ENCODE measurements around the gene ZNF609. TPM values are rescaled to one million over a fixed set of nuclear protein-coding genes. Genes with fewer than 3 reads are reported as not detected.
A peak's percentile ranks its signal among the peaks of the same experiment; 100 is the strongest.

The ZNF609 gene
- total RNA-seq, 1 experiment from 2014 or later: 35.0 TPM

DNA sequence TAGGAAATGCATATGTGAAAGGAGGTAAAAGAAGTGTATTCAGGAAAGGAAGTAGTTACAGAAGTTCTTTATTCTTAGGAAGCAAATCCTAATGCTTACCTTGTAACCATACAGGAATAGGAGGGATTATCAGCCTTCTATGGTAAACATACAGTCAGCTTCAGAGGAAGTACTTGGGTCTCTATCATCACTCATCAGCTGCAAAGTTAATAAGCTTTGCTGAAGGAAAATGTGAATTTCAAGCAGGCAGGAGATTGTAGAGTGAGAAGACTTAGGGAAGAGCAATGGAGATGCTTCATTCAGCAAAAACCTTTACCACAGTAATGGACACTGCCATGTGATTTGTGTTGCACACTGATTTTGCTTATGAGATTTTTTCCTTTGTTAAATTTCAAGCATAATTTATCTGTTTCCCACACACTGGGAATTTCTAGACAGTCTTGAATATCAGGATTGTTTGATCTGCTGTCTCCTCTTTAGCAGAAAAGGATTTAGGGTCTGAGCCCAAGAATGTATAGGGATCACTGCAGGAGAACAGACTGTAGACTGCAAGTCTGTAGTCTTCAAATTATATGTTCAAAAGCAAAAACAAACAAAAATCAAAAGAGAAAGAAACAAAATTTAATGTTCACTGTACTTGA is 150.8 kb downstream of the ZNF609 start:
- DNase-seq (ENCODE audit: low spot score): no peak
- Histone ChIP-seq H3K27me3 (replicated peaks; ENCODE audit: insufficient read depth, low read depth, low read length, poor library complexity) (no peaks in the 10 kb centered on the region), H3K27ac (ENCODE audit: low read depth, low read length, poor library complexity, severe bottlenecking) (peak overlapping the region; percentile 9), H3K4me1 (ENCODE audit: insufficient read depth, low read length, poor library complexity, severe bottlenecking) (peaks cover 11% of the 10 kb centered on the region), H3K9me3 (ENCODE audit: low read depth, low read length, poor library complexity, severe bottlenecking) (no peaks in the 10 kb centered on the region), H3K36me3 (ENCODE audit: insufficient read depth, low read length, poor library complexity, severe bottlenecking) (no peaks in the 10 kb centered on the region), H3K4me3 (ENCODE audit: low read depth, low read length, poor library complexity, severe bottlenecking) (no peak overlapping the region)
- ChIA-PET POLR2A (ENCODE audit: low non-redundant PET) (no interaction called here), CTCF (no interaction called here)
- no peak for TF ChIP-seq CTCF (conservative IDR thresholded peaks at IDR 0.05; ENCODE audit: low read depth, low read length)
- no peak for TF ChIP-seq EZH2 (IDR thresholded peaks at IDR 0.05; ENCODE audit: borderline replicate concordance, low read depth, low read length, poor library complexity, severe bottlenecking)
- BruUV-seq (replicated peaks): no TSS peak
- intact Hi-C loops (cut with micrococcal nuclease; ENCODE audit: unreplicated experiment): no loop called here

GRCh38 chr15:64614519-64614918 is 154.1 kb downstream of the ZNF609 start:
- no TSS peak for BruUV-seq (replicated peaks)
- H3K9me3 ChIP-seq (ENCODE audit: low read depth, low read length, poor library complexity, severe bottlenecking): no peaks in the 10 kb centered on the region
- H3K27ac ChIP-seq (ENCODE audit: low read depth, low read length, poor library complexity, severe bottlenecking): no peak overlapping the region
- intact Hi-C loops (cut with micrococcal nuclease; ENCODE audit: unreplicated experiment): no loop called here
- TF ChIP-seq EZH2 (IDR thresholded peaks at IDR 0.05; ENCODE audit: borderline replicate concordance, low read depth, low read length, poor library complexity, severe bottlenecking) (no peak), CTCF (conservative IDR thresholded peaks at IDR 0.05; ENCODE audit: low read depth, low read length) (no peak)
- no peaks in the 10 kb centered on the region for H3K36me3 ChIP-seq (ENCODE audit: insufficient read depth, low read length, poor library complexity, severe bottlenecking)
- ChIA-PET POLR2A (ENCODE audit: low non-redundant PET) (no interaction called here), CTCF (no interaction called here)
- peaks cover 18% of the 10 kb centered on the region for H3K4me1 ChIP-seq (ENCODE audit: insufficient read depth, low read length, poor library complexity, severe bottlenecking)
- H3K27me3 ChIP-seq (replicated peaks; ENCODE audit: insufficient read depth, low read depth, low read length, poor library complexity): no peaks in the 10 kb centered on the region
- no peak for DNase-seq (ENCODE audit: low spot score)
- H3K4me3 ChIP-seq (ENCODE audit: low read depth, low read length, poor library complexity, severe bottlenecking): no peak overlapping the region

- CTCF ChIA-PET: no interaction called here
- TF ChIP-seq EZH2 (IDR thresholded peaks at IDR 0.05; ENCODE audit: borderline replicate concordance, low read depth, low read length, poor library complexity, severe bottlenecking): no peak
- TF ChIP-seq CTCF (conservative IDR thresholded peaks at IDR 0.05; ENCODE audit: low read depth, low read length): no peak
- DNase-seq (ENCODE audit: low spot score): no peak
- H3K4me1 ChIP-seq (ENCODE audit: insufficient read depth, low read length, poor library complexity, severe bottlenecking): peaks cover 38% of the 10 kb centered on the region
- H3K27ac ChIP-seq (ENCODE audit: low read depth, low read length, poor library complexity, severe bottlenecking): no peak overlapping the region
- intact Hi-C loops (cut with micrococcal nuclease; ENCODE audit: unreplicated experiment): no loop called here
- no TSS peak for BruUV-seq (replicated peaks)
- H3K4me3 ChIP-seq (ENCODE audit: low read depth, low read length, poor library complexity, severe bottlenecking): no peak overlapping the region
- POLR2A ChIA-PET (ENCODE audit: low non-redundant PET): no interaction called here
- H3K27me3 ChIP-seq (replicated peaks; ENCODE audit: insufficient read depth, low read depth, low read length, poor library complexity): no peaks in the 10 kb centered on the region
- no peaks in the 10 kb centered on the region for H3K9me3 ChIP-seq (ENCODE audit: low read depth, low read length, poor library complexity, severe bottlenecking)
- H3K36me3 ChIP-seq (ENCODE audit: insufficient read depth, low read length, poor library complexity, severe bottlenecking): no peaks in the 10 kb centered on the region
Observed at GRCh38 chr15:64617727-64618126, 157.3 kb downstream of the ZNF609 start.

All from A673 (cell line).